Common myeloid progenitor, CD34-positive (primary cell): ENCODE measurements around the gene RDH13.
"Not testable (repeated sequence)": the region's sequence is repeated elsewhere in the genome, so short reads cannot be mapped to it uniquely, and the experiment has no call there.

Experiments
- CTCF ChIA-PET: fragments of 350-600 bp; sonication (Branson Sonifier 250); formaldehyde crosslinking; loops from one replicate; lab custom pipeline; 2021; ENCODE audit warnings: antibody characterized with exemption; lab: Charles Lee
- POLR2A ChIA-PET: fragments of 350-600 bp; sonication (Branson Sonifier 250); formaldehyde crosslinking; loops from one replicate; lab custom pipeline; 2021; ENCODE audit warnings: antibody characterized with exemption; lab: Charles Lee
- DNase-seq, 3 donors: peaks; one replicate each; pipeline versions ENCODE4 v3.0.0 to v3.0.0-alpha.2; 2013
- H3K27ac ChIP-seq, 2 experiments: 1 replicate in 1 of 2; 2 replicates in 1 of 2; pipeline ENCODE4 v1.7.0; 2013; ENCODE audit warnings: inconsistent platforms in 2 of 2, low read length in 2 of 2, mild to moderate bottlenecking in 2 of 2, low read depth in 1 of 2, moderate library complexity in 1 of 2; ENCODE audit not compliant: severe bottlenecking in 2 of 2, insufficient read depth in 1 of 2, poor library complexity in 1 of 2
- H3K27me3 ChIP-seq, 5 experiments: replicated peaks in 2 of 5; 1 replicate in 3 of 5; 2 replicates in 2 of 5; pipeline versions ENCODE4 v1.6.1 to v1.7.0; 2013; ENCODE audit warnings: low read length in 4 of 5, mild to moderate bottlenecking in 2 of 5, moderate library complexity in 2 of 5, inconsistent platforms in 1 of 5; ENCODE audit not compliant: insufficient read depth in 5 of 5, control insufficient read depth in 4 of 5
- H3K36me3 ChIP-seq, 4 experiments: 1 replicate in 2 of 4; 2 replicates in 2 of 4; pipeline versions ENCODE4 v1.6.1 to v1.7.0; 2013; ENCODE audit warnings: low read length in 3 of 4, control low read depth in 1 of 4, mild to moderate bottlenecking in 1 of 4; ENCODE audit not compliant: control insufficient read depth in 4 of 4, insufficient read depth in 4 of 4
- H3K4me1 ChIP-seq, 4 experiments: 1 replicate in 3 of 4; 2 replicates in 1 of 4; pipeline versions ENCODE4 v1.6.1 to v1.7.1; 2013; ENCODE audit warnings: low read length in 3 of 4, mild to moderate bottlenecking in 3 of 4, control low read depth in 1 of 4, inconsistent platforms in 1 of 4, moderate library complexity in 1 of 4; ENCODE audit not compliant: control insufficient read depth in 4 of 4, insufficient read depth in 4 of 4; ENCODE audit errors: control extremely low read depth in 1 of 4
- H3K4me3 ChIP-seq, 7 experiments: 1 replicate in 4 of 7; 2 replicates in 3 of 7; pipeline versions ENCODE4 v1.5.1 to v1.7.0; 2013; ENCODE audit warnings: mild to moderate bottlenecking in 7 of 7, low read length in 6 of 7, moderate library complexity in 6 of 7, inconsistent platforms in 2 of 7, low read depth in 2 of 7, control low read depth in 1 of 7; ENCODE audit not compliant: insufficient read depth in 4 of 7, control insufficient read depth in 1 of 7; ENCODE audit errors: extremely low read depth in 1 of 7
- H3K9me3 ChIP-seq, 5 experiments: 1 replicate in 4 of 5; 2 replicates in 1 of 5; pipeline versions ENCODE4 v1.6.1 to v1.7.1; 2013; ENCODE audit warnings: low read length in 4 of 5, mild to moderate bottlenecking in 2 of 5, inconsistent platforms in 1 of 5, low read depth in 1 of 5, moderate library complexity in 1 of 5; ENCODE audit not compliant: control insufficient read depth in 4 of 5, insufficient read depth in 2 of 5; ENCODE audit errors: control extremely low read depth in 1 of 5
- WGBS: methylation state at CpG from one replicate; pipeline ENCODE4 v1.1.5; 2013; ENCODE audit not compliant: insufficient coverage; 5-methylcytosine and 5-hydroxymethylcytosine counted together

Gene RDH13

DNA sequence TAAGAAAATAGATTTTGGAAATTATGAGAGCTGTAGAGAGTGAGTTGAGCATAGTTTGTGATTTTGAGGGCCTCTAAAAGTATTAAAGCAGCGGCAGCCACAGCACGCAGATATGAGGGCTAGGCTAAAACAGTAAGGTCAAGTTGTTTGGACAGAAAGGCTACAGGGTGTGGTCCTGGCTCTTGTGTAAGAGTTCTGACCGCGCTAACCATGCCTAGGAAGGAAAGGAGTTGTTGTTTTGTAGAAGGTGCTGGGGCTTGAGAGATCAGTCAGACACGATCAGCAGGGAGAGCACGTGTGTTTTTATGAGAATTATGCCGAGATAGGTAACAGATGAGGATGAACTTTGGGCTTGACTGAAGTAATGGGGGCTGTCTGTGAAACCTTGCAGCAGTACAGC lies 54.2 kb downstream of the RDH13 start:
- H3K4me1 ChIP-seq, result peaks cover 0 to 13% (median 6%) of the 10 kb centered on the region in 4 experiments
- POLR2A ChIA-PET, CTCF ChIA-PET, H3K27me3 ChIP-seq, H3K36me3 ChIP-seq, DNase-seq, H3K9me3 ChIP-seq, H3K4me3 ChIP-seq, H3K27ac ChIP-seq: not testable (repeated sequence)
- WGBS, result 100% methylated on average over 6 of the region's 7 CpGs

DNA sequence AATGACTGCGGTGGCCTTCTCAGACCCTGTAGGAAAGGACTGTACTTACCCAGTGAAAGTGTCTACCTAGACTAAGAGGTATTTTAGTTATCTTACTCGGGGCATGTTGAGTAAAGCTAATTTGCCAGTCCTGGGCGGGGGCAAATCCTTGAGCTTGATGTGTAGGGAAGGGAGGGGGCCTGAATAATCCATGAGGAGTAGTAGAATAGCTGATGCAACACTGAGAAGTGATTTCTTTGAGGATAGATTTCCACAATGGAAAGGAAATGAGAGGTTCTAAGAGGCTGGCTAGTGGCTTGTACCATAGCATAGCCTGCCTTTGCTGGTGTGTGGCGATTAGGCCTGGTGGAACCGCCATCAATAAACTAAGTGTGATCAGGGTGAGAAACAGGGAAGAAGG lies 54.8 kb downstream of the RDH13 start:
- CTCF ChIA-PET, result not testable (repeated sequence)

GRCh38 chr19:55007537-55007936 lies 55.4 kb downstream of the RDH13 start:
- H3K27ac ChIP-seq, result not testable (repeated sequence)

More for the DNA sequence above, 54.8 kb downstream of the RDH13 start:
- H3K36me3 ChIP-seq, H3K27ac ChIP-seq, H3K4me3 ChIP-seq, H3K27me3 ChIP-seq, H3K9me3 ChIP-seq, DNase-seq, POLR2A ChIA-PET: not testable (repeated sequence)
- H3K4me1 ChIP-seq, result peaks cover 0 to 13% (median 6%) of the 10 kb centered on the region in 4 experiments
- no CpG with 5 or more reads among the region's 5 CpGs for WGBS

GRCh38 chr19:55006795-55007194 lies 56.2 kb downstream of the RDH13 start:
- H3K4me1 ChIP-seq, result peaks cover 0 to 13% (median 6%) of the 10 kb centered on the region in 4 experiments
- POLR2A ChIA-PET, H3K27ac ChIP-seq, H3K36me3 ChIP-seq, H3K9me3 ChIP-seq, H3K27me3 ChIP-seq, DNase-seq, CTCF ChIA-PET: not testable (repeated sequence)
- peak overlapping the region in 4 of 7 experiments; percentile 56 to 64 (median 59) for H3K4me3 ChIP-seq
- 93% methylated on average over 2 of the region's 11 CpGs for WGBS

More at GRCh38 chr19:55007537-55007936, 55.4 kb downstream of the RDH13 start:
- CTCF ChIA-PET, H3K4me3 ChIP-seq, DNase-seq, H3K27me3 ChIP-seq, H3K9me3 ChIP-seq, POLR2A ChIA-PET, H3K36me3 ChIP-seq: not testable (repeated sequence)
- H3K4me1 ChIP-seq, result peaks cover 0 to 13% (median 6%) of the 10 kb centered on the region in 4 experiments
- WGBS, result 100% methylated on average over 1 of the region's 3 CpGs

- no peaks in the 10 kb centered on the region for H3K27me3 ChIP-seq
- peaks cover 0 to 8% (median 0%) of the 10 kb centered on the region in 5 experiments for H3K9me3 ChIP-seq
- DNase-seq, result peak; percentile 79 to 88 (median 79)
- H3K4me1 ChIP-seq, result peaks cover 0 to 13% (median 6%) of the 10 kb centered on the region in 4 experiments
- H3K4me3 ChIP-seq, result peak overlapping the region in 6 of 7 experiments; percentile 4 to 64 (median 59)
- ChIA-PET CTCF (no interaction called here), POLR2A (no interaction called here)
- 34% methylated on average over 6 of the region's 10 CpGs for WGBS
- H3K36me3 ChIP-seq, result peaks cover 0 to 10% (median 3%) of the 10 kb centered on the region in 4 experiments
- H3K27ac ChIP-seq, result peak overlapping the region in 1 of 2 experiments; percentile 58
Measured at GRCh38 chr19:55005684-55006488, 57.1 kb downstream of the RDH13 start.

- Histone ChIP-seq H3K36me3 (peaks cover 0 to 26% (median 11%) of the 10 kb centered on the region in 4 experiments), H3K4me1 (peaks cover 0 to 11% (median 5%) of the 10 kb centered on the region in 4 experiments), H3K27ac (no peak overlapping the region), H3K4me3 (no peak overlapping the region), H3K27me3 (no peaks in the 10 kb centered on the region), H3K9me3 (peaks cover 0 to 2% (median 0%) of the 10 kb centered on the region in 5 experiments)
- 100% methylated on average over 2 of the region's 5 CpGs for WGBS
- CTCF ChIA-PET, result interaction anchor here (1.5 kb wide), 1 partner anchor 13 kb away, joined by 3 read pairs; no protein-coding TSS in a partner anchor
- no peak for DNase-seq
- POLR2A ChIA-PET, result no interaction called here
Measured at GRCh38 chr19:55000761-55001160, 62.2 kb downstream of the RDH13 start.

GRCh38 chr19:54998751-54999239 lies 64.2 kb downstream of the RDH13 start:
- POLR2A ChIA-PET, H3K9me3 ChIP-seq, H3K27ac ChIP-seq, H3K27me3 ChIP-seq, DNase-seq, H3K4me3 ChIP-seq, CTCF ChIA-PET, H3K4me1 ChIP-seq: not testable (repeated sequence)
- WGBS, result 97% methylated on average over 6 of the region's 23 CpGs
- peaks cover 0 to 33% (median 13%) of the 10 kb centered on the region in 4 experiments for H3K36me3 ChIP-seq
